ENCODE measurements around the gene CLPSL1. TPM values are rescaled to one million over a fixed set of nuclear protein-coding genes. Genes with fewer than 3 reads are reported as not detected.

Gene CLPSL1
- total RNA-seq, 5 donors from 2014 or later (not counting 1 experiment from before 2014, with no cell fraction given), result not detected

DNA sequence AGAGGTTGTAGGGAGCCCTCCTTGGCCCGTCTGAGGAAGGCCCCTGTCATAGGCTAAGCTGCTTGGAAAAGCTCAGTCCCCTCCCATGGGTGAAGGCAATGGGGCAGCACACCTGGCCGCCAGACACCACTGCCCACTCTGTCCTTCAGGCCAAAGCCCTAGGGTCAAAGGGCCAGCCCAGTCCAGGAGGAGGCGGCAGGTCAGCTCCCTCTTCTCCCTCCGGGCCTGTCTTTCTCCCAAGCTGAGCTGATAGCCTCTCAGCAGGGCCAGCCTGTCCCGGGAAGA is 9.5 kb upstream of the CLPSL1 start:
- H3K36me3 ChIP-seq (ENCODE audit: control insufficient read depth in 2 of 2, extremely low read depth in 1 of 2, insufficient read depth in 1 of 2, low read length in 1 of 2), result no peaks in the 10 kb centered on the region
- Mint-ChIP-seq H3K36me3 (no peaks in the 10 kb centered on the region), H3K27ac (no peak overlapping the region), H3K4me1 (peaks cover 0 to 2% (median 0%) of the 10 kb centered on the region in 3 donors), H3K9me3 (no peaks in the 10 kb centered on the region), H3K4me3 (no peak overlapping the region), H3K27me3 (peaks cover 15 to 16% of the 10 kb centered on the region in 2 donors)
- H3K9me3 ChIP-seq, result no peaks in the 10 kb centered on the region
- peaks cover 0 to 3% of the 10 kb centered on the region in 2 experiments for H3K4me1 ChIP-seq (ENCODE audit: control insufficient read depth in 1 of 2, extremely low read depth in 1 of 2, insufficient read depth in 2 of 2, low read length in 2 of 2)
- no peak for DNase-seq
- 86% methylated on average over 2 of the region's 5 CpGs for WGBS (ENCODE audit: insufficient coverage)
- no peak overlapping the region for H3K27ac ChIP-seq (ENCODE audit: low read length)
- ChIA-PET CTCF (no interaction called here), POLR2A (no interaction called here)
- peaks cover 0 to 31% of the 10 kb centered on the region in 2 experiments for H3K27me3 ChIP-seq (replicated peaks in 1 of 2; ENCODE audit: control insufficient read depth in 2 of 2, extremely low read depth in 1 of 2, insufficient read depth in 2 of 2, low read length in 1 of 2)
- no peak for ATAC-seq (replicated peaks in 1 of 4)
- no peak overlapping the region for H3K4me3 ChIP-seq (ENCODE audit: control insufficient read depth in 1 of 2, extremely low read depth in 1 of 2, low read length in 1 of 2)

DNA sequence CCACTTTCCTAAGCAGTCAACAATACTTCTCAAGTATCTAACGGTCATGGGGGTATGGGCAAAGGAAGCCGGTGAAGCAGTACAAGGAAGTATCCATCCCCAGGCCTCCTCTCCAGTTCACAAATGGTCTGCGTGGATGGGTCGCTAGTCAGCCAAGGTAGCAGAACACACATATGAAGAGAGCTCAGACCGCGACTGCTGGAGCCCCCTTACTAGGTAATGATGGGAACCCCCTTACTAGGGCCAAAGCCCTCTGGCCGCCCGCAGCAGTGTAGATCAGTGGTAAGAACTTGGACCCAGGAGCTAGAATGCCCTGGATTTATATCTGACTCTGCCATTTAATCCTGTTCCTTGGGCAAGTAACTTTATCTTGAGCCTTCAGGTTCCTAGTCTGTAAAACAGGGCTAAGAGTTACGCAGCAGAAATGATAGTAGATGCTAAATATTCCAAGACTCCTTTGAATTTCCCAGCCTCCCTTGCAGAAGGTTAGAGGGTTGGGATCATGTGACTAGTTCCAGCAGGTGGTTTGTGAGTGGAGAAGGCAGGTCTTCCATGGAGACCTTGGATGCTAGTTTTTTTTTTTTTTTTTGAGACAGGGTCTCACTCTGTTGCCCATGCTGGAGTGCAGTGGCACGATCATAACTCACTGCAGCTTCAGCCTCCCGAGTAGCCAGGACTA is 6.6 kb upstream of the CLPSL1 start:
- no peak overlapping the region for H3K4me3 ChIP-seq (ENCODE audit: control insufficient read depth in 1 of 2, extremely low read depth in 1 of 2, low read length in 1 of 2)
- 88% methylated on average over 4 of the region's 11 CpGs for whole genome bisulfite sequencing (ENCODE audit: insufficient coverage)
- no peak overlapping the region for H3K27ac ChIP-seq (ENCODE audit: low read length)
- peaks cover 0 to 10% of the 10 kb centered on the region in 2 experiments for H3K4me1 ChIP-seq (ENCODE audit: control insufficient read depth in 1 of 2, extremely low read depth in 1 of 2, insufficient read depth in 2 of 2, low read length in 2 of 2)
- H3K27me3 Mint-ChIP-seq, result peaks cover 25 to 28% of the 10 kb centered on the region in 2 donors
- H3K27me3 ChIP-seq (replicated peaks in 1 of 2; ENCODE audit: control insufficient read depth in 2 of 2, extremely low read depth in 1 of 2, insufficient read depth in 2 of 2, low read length in 1 of 2), result peaks cover 0 to 55% of the 10 kb centered on the region in 2 experiments
- ChIA-PET POLR2A (no interaction called here), CTCF (no interaction called here)
- no peak overlapping the region for H3K27ac Mint-ChIP-seq
- DNase-seq, result no peak
- H3K9me3 Mint-ChIP-seq, result no peaks in the 10 kb centered on the region
- H3K36me3 Mint-ChIP-seq, result no peaks in the 10 kb centered on the region
- no peaks in the 10 kb centered on the region for H3K9me3 ChIP-seq
- ATAC-seq (replicated peaks in 1 of 4), result no peak
- no peaks in the 10 kb centered on the region for H3K36me3 ChIP-seq (ENCODE audit: control insufficient read depth in 2 of 2, extremely low read depth in 1 of 2, insufficient read depth in 1 of 2, low read length in 1 of 2)
- H3K4me1 Mint-ChIP-seq, result peaks cover 5 to 9% (median 7%) of the 10 kb centered on the region in 3 donors
- no peak overlapping the region for H3K4me3 Mint-ChIP-seq

DNA sequence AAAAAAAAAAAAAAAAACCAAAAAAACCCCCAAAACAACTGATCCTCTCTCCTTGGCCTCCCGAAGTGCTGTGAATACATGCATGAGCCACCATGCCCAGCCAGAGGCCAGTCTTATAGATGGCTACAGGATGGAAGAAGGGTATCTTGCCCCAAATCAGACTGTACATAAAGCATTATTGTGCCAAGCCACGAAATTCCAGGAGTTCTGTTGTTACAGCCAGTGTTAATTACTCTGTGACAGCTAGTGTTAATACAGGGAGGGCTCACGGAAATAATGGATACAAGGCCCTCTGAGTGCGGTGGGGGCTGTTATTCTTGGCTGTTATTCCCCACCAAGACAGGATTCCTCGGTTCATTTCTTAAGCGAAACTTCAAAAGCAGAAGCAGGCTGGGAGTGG is 5.8 kb upstream of the CLPSL1 start:
- Histone ChIP-seq H3K27ac (ENCODE audit: low read length) (no peak overlapping the region), H3K4me3 (ENCODE audit: control insufficient read depth in 1 of 2, extremely low read depth in 1 of 2, low read length in 1 of 2) (no peak overlapping the region), H3K4me1 (ENCODE audit: control insufficient read depth in 1 of 2, extremely low read depth in 1 of 2, insufficient read depth in 2 of 2, low read length in 2 of 2) (peaks cover 0 to 10% of the 10 kb centered on the region in 2 experiments), H3K36me3 (ENCODE audit: control insufficient read depth in 2 of 2, extremely low read depth in 1 of 2, insufficient read depth in 1 of 2, low read length in 1 of 2) (no peaks in the 10 kb centered on the region), H3K9me3 (no peaks in the 10 kb centered on the region), H3K27me3 (replicated peaks in 1 of 2; ENCODE audit: control insufficient read depth in 2 of 2, extremely low read depth in 1 of 2, insufficient read depth in 2 of 2, low read length in 1 of 2) (peaks cover 0 to 57% of the 10 kb centered on the region in 2 experiments)
- ChIA-PET CTCF (no interaction called here), POLR2A (no interaction called here)
- no peak overlapping the region for H3K27ac Mint-ChIP-seq
- no peak for ATAC-seq (replicated peaks in 1 of 4)
- 80% methylated on average over 5 of the region's 6 CpGs for WGBS (ENCODE audit: insufficient coverage)
- DNase-seq, result no peak
- peaks cover 5 to 9% (median 7%) of the 10 kb centered on the region in 3 donors for H3K4me1 Mint-ChIP-seq
- peaks cover 25 to 33% of the 10 kb centered on the region in 2 donors for H3K27me3 Mint-ChIP-seq
- no peaks in the 10 kb centered on the region for H3K9me3 Mint-ChIP-seq
- H3K36me3 Mint-ChIP-seq, result no peaks in the 10 kb centered on the region
- no peak overlapping the region for H3K4me3 Mint-ChIP-seq

DNA sequence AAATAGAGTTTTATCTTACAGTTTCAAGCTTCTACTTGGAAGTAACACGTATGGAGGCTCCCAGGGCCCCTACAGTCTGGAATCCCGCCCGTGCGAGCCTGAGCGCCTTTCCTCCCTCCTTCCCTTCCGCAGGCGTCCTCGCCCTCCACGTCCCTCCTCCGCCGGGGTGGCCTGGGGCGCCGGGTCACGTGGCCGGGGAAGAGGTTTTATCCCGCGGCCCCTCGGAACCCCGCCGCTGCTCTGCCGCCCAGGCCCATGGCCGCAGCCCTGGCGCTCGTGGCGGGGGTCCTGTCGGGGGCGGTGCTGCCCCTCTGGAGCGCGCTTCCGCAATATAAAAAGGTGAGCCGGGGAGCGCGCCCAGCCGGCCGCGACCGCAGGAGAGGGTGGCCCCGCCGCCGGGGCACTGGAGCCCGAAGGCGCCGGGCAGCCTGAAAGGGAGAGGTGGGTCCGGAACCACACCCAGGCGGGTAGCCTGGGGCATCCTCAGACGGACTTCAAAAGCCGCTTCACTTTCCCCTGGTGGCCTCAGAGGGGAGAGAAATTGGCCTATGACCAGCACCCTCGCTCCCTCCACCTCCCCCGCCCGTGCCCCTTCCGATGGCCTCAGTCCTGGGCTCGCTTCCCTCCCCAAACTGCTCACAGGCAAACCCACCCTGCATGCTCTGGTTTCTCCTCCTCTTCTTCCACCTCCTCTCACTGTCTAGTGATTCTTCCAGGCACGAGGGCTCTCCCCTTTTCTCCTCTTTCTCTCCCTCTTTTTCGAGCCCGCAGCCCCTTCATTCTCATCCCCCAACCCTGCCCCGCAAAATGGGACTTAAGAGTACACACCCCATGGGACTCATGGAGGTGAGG is 4.2 kb upstream of the CLPSL1 start, which contains the start of gene CLPSL2:
TSS of gene CLPSL2 (plus strand) at position 235 of the 852 bp plus-strand sequence. CDS start at position 256, 21 bp downstream.
- ATAC-seq (replicated peaks in 1 of 4) (peak in 2 of 4 experiments; percentile 38 to 56), DNase-seq (no peak)
- Mint-ChIP-seq H3K27me3 (peaks cover 27 to 38% of the 10 kb centered on the region in 2 donors), H3K36me3 (no peaks in the 10 kb centered on the region), H3K4me1 (peaks cover 5 to 9% (median 7%) of the 10 kb centered on the region in 3 donors), H3K9me3 (no peaks in the 10 kb centered on the region), H3K4me3 (peak within 1 kb of the TSS; percentile 37 to 59 (median 58)), H3K27ac (no peak within 1 kb of the TSS)
- Histone ChIP-seq H3K4me3 (ENCODE audit: control insufficient read depth in 1 of 2, extremely low read depth in 1 of 2, low read length in 1 of 2) (peak within 1 kb of the TSS in 1 of 2 donors; percentile 60), H3K9me3 (no peaks in the 10 kb centered on the region), H3K27ac (ENCODE audit: low read length) (no peak within 1 kb of the TSS), H3K27me3 (replicated peaks in 1 of 2; ENCODE audit: control insufficient read depth in 2 of 2, extremely low read depth in 1 of 2, insufficient read depth in 2 of 2, low read length in 1 of 2) (peaks cover 0 to 56% of the 10 kb centered on the region in 2 experiments), H3K4me1 (ENCODE audit: control insufficient read depth in 1 of 2, extremely low read depth in 1 of 2, insufficient read depth in 2 of 2, low read length in 2 of 2) (peaks cover 0 to 10% of the 10 kb centered on the region in 2 experiments), H3K36me3 (ENCODE audit: control insufficient read depth in 2 of 2, extremely low read depth in 1 of 2, insufficient read depth in 1 of 2, low read length in 1 of 2) (no peaks in the 10 kb centered on the region)
- ChIA-PET POLR2A (no interaction called here), CTCF (no interaction called here)
- 2% methylated on average over 47 of the region's 56 CpGs for WGBS (ENCODE audit: insufficient coverage)

DNA sequence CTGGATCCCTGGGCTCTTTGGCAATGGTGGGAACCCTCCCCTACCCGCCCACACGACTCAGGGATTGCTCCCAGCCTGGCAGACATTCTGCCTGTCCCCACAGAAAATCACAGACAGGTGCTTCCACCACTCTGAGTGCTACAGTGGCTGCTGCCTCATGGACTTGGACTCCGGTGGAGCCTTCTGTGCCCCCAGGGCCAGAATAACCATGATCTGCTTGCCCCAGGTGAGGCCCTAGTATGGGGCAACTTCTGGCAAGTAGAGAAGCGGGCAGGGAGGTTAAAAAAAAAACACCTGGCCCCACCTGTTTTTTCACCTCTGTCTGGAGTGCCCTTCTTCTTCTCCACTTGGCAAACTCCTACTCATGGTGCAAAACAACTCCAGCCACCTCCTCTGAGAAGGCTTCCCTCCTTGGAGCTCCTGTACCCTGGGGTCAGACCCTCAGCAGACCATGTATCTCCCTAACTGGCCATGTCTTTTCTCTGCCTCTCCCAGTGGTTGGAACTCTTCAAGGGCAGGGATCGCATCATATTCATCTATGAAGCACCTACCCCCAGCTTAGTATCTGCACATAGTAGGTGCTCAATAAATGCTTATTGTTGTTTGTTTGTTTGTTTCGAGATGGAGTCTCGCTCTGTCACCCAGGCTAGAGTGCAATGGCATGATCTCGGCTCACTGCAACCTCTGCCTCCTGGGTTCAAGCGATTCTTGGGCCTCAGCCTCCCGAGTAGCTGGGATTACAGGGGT is 3.3 kb upstream of the CLPSL1 start:
- H3K36me3 Mint-ChIP-seq, result no peaks in the 10 kb centered on the region
- Histone ChIP-seq H3K27me3 (replicated peaks in 1 of 2; ENCODE audit: control insufficient read depth in 2 of 2, extremely low read depth in 1 of 2, insufficient read depth in 2 of 2, low read length in 1 of 2) (peaks cover 0 to 55% of the 10 kb centered on the region in 2 experiments), H3K27ac (ENCODE audit: low read length) (no peak overlapping the region), H3K9me3 (no peaks in the 10 kb centered on the region), H3K36me3 (ENCODE audit: control insufficient read depth in 2 of 2, extremely low read depth in 1 of 2, insufficient read depth in 1 of 2, low read length in 1 of 2) (no peaks in the 10 kb centered on the region), H3K4me3 (ENCODE audit: control insufficient read depth in 1 of 2, extremely low read depth in 1 of 2, low read length in 1 of 2) (no peak overlapping the region), H3K4me1 (ENCODE audit: control insufficient read depth in 1 of 2, extremely low read depth in 1 of 2, insufficient read depth in 2 of 2, low read length in 2 of 2) (peaks cover 0 to 10% of the 10 kb centered on the region in 2 experiments)
- peaks cover 30 to 40% of the 10 kb centered on the region in 2 donors for H3K27me3 Mint-ChIP-seq
- WGBS (ENCODE audit: insufficient coverage), result 89% methylated on average over 7 of the region's 10 CpGs
- ChIA-PET POLR2A (no interaction called here), CTCF (no interaction called here)
- DNase-seq (no peak), ATAC-seq (replicated peaks in 1 of 4) (no peak)
- H3K9me3 Mint-ChIP-seq, result no peaks in the 10 kb centered on the region
- H3K4me3 Mint-ChIP-seq, result peak overlapping the region; percentile 28 to 58 (median 53)
- peaks cover 5 to 9% (median 7%) of the 10 kb centered on the region in 3 donors for H3K4me1 Mint-ChIP-seq
- peak overlapping the region in 1 of 2 donors; percentile 44 for H3K27ac Mint-ChIP-seq

DNA sequence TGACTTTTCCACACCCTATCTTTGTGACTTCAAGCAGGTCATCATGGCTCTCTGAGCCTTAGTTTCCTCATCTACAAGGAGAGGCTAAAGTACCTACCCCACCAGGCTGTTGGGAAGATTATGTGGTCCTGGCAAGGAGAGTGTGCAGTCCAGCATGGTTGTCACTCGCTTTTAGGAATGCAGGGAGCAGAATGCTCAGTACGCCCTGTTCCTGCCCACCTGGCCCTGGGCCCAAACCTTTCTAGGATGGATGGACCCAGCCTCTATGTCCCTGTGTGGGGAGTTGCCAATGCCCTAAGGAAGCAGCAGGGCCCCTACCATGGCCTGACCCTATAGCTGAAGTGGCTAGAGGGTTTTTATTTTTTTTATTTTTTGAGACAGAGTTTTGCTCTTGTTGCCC is 2.4 kb upstream of the CLPSL1 start:
- ATAC-seq (replicated peaks in 1 of 4) (no peak), DNase-seq (no peak)
- CTCF ChIA-PET, result no interaction called here
- H3K36me3 Mint-ChIP-seq, result no peaks in the 10 kb centered on the region
- 94% methylated on average over 2 of the region's 2 CpGs for WGBS (ENCODE audit: insufficient coverage)
- POLR2A ChIA-PET, result no interaction called here
- H3K27me3 ChIP-seq (replicated peaks in 1 of 2; ENCODE audit: control insufficient read depth in 2 of 2, extremely low read depth in 1 of 2, insufficient read depth in 2 of 2, low read length in 1 of 2), result peaks cover 0 to 54% of the 10 kb centered on the region in 2 experiments
- H3K27ac ChIP-seq (ENCODE audit: low read length), result no peak overlapping the region
- H3K27ac Mint-ChIP-seq, result no peak overlapping the region
- peaks cover 30 to 40% of the 10 kb centered on the region in 2 donors for H3K27me3 Mint-ChIP-seq
- H3K9me3 ChIP-seq, result no peaks in the 10 kb centered on the region
- H3K4me1 ChIP-seq (ENCODE audit: control insufficient read depth in 1 of 2, extremely low read depth in 1 of 2, insufficient read depth in 2 of 2, low read length in 2 of 2), result peaks cover 0 to 10% of the 10 kb centered on the region in 2 experiments
- H3K36me3 ChIP-seq (ENCODE audit: control insufficient read depth in 2 of 2, extremely low read depth in 1 of 2, insufficient read depth in 1 of 2, low read length in 1 of 2), result no peaks in the 10 kb centered on the region
- peak overlapping the region in 1 of 3 donors; percentile 53 for H3K4me3 Mint-ChIP-seq
- peaks cover 5 to 9% (median 7%) of the 10 kb centered on the region in 3 donors for H3K4me1 Mint-ChIP-seq
- no peaks in the 10 kb centered on the region for H3K9me3 Mint-ChIP-seq
- no peak overlapping the region for H3K4me3 ChIP-seq (ENCODE audit: control insufficient read depth in 1 of 2, extremely low read depth in 1 of 2, low read length in 1 of 2)

Data from T-cell (primary cell).